ENCODE data around the gene PUM1.

Gene PUM1

DNA sequence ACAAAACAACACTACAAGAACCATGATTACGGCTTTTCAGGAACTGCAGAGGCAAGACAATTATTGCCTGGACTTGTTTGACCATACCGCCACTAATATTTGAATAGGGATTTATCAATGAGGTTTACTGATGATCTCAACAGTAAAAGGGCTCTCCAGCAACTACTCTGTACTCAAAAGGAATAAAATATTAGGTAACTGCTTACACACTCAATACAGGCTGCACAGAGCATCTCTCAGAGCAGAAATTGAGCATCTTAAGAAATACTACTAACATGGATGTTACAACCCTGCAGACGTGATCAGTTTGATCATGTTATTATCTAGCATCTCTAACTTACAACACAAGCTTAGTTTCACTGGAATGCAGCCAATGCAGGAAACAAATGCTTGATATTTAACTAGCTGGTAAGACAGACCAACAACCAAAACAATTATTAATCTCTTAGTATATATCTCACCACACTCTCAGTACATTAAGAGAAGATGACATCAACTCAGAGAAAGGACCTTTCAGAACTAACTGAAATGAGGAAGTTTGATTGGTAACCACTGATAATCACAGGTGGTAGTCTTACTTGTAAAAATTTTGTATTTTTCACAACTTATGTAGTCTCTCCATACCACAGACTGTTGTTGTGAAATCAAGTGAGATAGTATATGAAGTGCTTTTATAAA lies 52.2 kb downstream of the PUM1 start:
- TF ChIP-seq, protein P1, sequence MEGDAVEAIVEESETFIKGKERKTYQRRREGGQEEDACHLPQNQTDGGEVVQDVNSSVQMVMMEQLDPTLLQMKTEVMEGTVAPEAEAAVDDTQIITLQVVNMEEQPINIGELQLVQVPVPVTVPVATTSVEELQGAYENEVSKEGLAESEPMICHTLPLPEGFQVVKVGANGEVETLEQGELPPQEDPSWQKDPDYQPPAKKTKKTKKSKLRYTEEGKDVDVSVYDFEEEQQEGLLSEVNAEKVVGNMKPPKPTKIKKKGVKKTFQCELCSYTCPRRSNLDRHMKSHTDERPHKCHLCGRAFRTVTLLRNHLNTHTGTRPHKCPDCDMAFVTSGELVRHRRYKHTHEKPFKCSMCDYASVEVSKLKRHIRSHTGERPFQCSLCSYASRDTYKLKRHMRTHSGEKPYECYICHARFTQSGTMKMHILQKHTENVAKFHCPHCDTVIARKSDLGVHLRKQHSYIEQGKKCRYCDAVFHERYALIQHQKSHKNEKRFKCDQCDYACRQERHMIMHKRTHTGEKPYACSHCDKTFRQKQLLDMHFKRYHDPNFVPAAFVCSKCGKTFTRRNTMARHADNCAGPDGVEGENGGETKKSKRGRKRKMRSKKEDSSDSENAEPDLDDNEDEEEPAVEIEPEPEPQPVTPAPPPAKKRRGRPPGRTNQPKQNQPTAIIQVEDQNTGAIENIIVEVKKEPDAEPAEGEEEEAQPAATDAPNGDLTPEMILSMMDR (conservative IDR thresholded peaks at IDR 0.05; ENCODE audit: low read depth, low read length), result no peak
- no peak for DNase-seq (ENCODE audit: low read depth)
- H3K4me3 ChIP-seq (ENCODE audit: low read length), result no peak overlapping the region

DNA sequence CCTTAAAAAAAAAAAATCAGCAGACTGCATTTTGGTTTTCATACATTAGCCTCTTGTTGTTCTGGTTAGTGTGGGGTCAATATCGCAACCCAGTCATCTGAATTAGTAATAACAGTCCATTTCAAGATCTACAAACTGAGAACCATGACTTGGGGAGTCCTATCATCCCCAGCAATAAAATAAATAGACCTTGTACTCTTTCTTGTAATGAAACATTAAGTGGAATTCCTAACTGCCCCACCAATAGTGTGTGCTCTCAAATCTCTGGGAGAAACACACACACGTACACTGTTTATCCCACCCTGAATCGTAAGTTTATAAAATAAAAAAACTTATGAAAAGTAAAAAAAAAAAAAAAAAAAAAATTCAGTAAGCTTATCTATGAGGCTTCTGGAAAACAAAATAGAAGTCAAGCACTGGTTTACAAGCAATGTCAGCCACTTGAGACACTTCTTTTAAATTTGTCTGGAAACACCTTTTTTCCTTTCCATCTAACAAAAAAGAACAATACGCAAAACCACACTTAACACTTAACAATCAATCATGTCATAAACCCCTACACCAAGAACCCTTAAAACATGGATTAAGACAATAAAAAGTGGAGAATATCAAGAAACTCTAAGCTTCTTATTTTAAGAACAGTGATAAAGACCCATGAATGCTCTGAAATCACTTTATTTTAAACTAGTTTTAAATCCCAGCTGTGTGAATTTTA lies 53.1 kb downstream of the PUM1 start:
- H3K4me3 ChIP-seq (ENCODE audit: low read length), result no peak overlapping the region
- no peak for DNase-seq (ENCODE audit: low read depth)
- TF ChIP-seq, protein P1 (conservative IDR thresholded peaks at IDR 0.05; ENCODE audit: low read depth, low read length), result no peak

DNA sequence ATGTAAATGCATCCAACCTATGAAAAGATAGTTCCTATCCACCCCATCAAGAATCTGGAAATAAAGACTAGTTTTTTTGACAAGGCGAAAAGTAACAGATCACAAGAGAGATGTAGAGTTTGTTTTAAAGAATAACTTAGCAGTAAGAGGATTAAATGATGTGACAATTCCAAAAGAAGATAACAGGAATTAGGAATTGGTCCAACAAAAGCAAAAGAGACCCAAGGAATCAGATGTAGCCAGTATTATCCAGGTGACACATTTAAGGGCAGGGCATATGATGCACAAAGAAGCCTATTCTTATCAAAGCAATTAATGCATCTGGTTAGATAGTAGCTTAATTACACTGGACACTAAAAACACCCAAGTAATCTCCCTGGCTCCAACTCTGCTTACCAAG lies 53.8 kb downstream of the PUM1 start:
- TF ChIP-seq, protein P1 (conservative IDR thresholded peaks at IDR 0.05; ENCODE audit: low read depth, low read length), result no peak
- H3K4me3 ChIP-seq (ENCODE audit: low read length), result no peak overlapping the region
- no peak for DNase-seq (ENCODE audit: low read depth)

DNA sequence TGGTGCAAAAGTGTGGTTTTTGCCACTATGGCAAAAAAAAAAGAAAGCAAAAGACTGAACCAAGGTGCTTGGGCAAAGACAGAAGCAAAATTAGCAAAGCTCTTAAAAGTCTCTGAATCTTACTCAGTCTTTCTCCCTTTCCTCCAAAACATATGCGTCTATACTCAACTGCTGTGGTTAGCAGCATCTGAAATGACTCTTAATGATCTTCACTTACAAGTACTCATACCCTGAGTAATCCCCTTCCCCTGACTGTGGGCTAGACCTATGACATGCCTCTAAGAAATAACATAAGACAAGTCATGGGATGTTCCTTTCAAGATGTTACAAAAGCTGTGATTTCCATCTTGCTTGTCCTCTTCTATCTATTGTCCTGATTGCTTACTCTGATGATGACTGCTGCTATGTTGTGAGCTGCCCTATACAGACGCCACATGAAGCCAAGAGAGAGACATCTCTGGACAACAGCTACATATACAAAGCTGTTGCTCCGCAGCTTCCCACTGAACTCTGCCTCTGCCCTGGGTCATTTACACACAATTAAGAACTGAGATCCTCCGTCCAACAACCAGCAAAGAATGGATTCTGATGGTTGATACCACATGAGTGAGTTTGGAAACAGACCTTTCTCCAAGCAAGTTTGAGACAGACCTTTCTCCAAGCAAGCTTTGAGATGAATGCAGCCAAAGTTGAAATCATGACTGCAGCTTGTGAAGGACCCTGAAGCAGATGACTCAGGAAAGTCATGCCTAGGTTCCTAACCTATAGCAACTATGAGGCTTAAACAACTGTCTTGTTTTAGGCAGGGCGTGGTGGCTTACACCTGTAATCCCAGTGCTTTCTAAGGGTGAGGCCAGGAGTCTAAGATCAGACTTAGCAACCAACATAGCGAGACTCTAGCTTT lies 55.2 kb downstream of the PUM1 start:
- H3K4me3 ChIP-seq (ENCODE audit: low read length), result no peak overlapping the region
- DNase-seq (ENCODE audit: low read depth), result peak; percentile 41
- TF ChIP-seq, protein P1 (conservative IDR thresholded peaks at IDR 0.05; ENCODE audit: low read depth, low read length), result no peak

DNA sequence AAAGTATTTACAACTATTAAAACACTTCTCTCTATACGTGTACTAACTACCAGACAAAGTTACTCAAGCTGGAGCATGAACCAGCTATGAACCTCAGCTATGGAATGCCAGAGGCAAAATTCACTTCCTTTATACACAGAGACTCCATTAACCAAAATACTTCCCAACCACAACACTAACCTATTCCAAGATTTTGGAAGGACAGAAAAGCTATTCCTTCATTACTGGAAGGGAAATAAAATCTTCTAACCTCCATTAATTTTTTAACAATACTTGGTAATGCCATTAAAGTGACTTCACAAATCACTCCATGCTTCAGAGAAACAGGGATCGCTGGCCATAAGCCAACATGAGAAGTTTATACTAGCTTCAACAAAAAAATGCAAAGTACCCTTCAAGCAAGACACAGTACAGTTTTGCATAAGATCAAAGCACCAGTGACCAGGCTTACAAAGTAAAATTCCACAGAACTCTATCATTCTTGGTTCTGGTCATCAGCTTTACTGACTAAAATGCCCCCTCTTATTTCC lies 58.0 kb downstream of the PUM1 start:
- TF ChIP-seq, protein P1 (conservative IDR thresholded peaks at IDR 0.05; ENCODE audit: low read depth, low read length), result no peak
- DNase-seq (ENCODE audit: low read depth), result no peak
- no peak overlapping the region for H3K4me3 ChIP-seq (ENCODE audit: low read length)

DNA sequence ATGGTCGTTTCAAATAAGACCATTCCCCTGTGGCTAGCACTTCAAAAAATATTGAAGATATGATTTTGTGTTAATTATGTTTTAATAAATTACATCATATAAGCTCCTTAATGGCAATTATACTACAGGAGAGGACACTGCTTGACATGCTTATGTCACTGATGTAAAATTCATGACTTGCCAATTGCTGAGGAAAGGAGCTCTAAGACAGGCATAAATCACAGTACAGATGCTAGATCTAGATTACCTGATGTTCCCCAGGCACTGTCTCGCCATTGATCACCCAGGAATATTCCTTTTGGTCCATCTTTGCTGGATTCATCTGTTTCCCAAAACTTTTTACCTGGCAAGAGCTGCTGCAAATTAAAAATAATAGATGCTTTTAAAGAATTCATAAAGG lies 58.8 kb downstream of the PUM1 start:
- TF ChIP-seq, protein P1 (conservative IDR thresholded peaks at IDR 0.05; ENCODE audit: low read depth, low read length), result no peak
- H3K4me3 ChIP-seq (ENCODE audit: low read length), result no peak overlapping the region
- DNase-seq (ENCODE audit: low read depth), result no peak
